SK-N-SH (cell line): Measurements from ENCODE around the gene PCLO. TPM values are rescaled to one million over a fixed set of nuclear protein-coding genes. Genes with fewer than 3 reads are reported as not detected.

Experiments used
- CTCF ChIA-PET: fragments of 300-600, 350-600 bp; formaldehyde crosslinking; extraction: SDS; loops from one replicate; lab custom pipeline; 2021; lab: Yijun Ruan, JAX
- POLR2A ChIA-PET: fragments of 350-600 bp; sonication (Branson Sonifier 250); formaldehyde crosslinking; extraction: SDS; loops from one replicate; lab custom pipeline; 2020; ENCODE audit warnings: antibody characterized with exemption, inconsistent platforms; lab: Yijun Ruan, JAX
- DNase-seq: peaks from one replicate; pipeline ENCODE4 v3.0.0; 2012
- H2AFZ ChIP-seq: fragments of 200-600 bp; sonication (generic); 2 replicates; pipeline ENCODE4 v1.8.1; 2016; ENCODE audit warnings: antibody characterized with exemption, mild to moderate bottlenecking, low read depth
- H3F3A ChIP-seq: fragments of 200-600 bp; sonication (generic); replicated peaks from 2 replicates; pipeline ENCODE3; 2016; ENCODE audit warnings: antibody characterized with exemption, mild to moderate bottlenecking; ENCODE audit not compliant: insufficient read depth
- H3K27ac ChIP-seq, 2 experiments: fragments of 200-500 bp in 1 of 2; fragments of 200-600 bp in 1 of 2; sonication (Bioruptor generic) in 1 of 2; sonication (generic), shearing (Covaris generic) in 1 of 2; 2 replicates each; pipeline versions ENCODE4 v1.5.1 to v1.6.1; 2014 to 2016; ENCODE audit warnings: low read depth in 2 of 2, inconsistent platforms in 1 of 2, low read length in 1 of 2, mild to moderate bottlenecking in 1 of 2, mixed read lengths in 1 of 2
- H3K27me3 ChIP-seq: fragments of 200-600 bp; sonication (generic), shearing (Covaris generic); 2 replicates; pipeline ENCODE4 v1.6.1; 2016; ENCODE audit warnings: mixed run types; ENCODE audit not compliant: insufficient read depth
- H3K36me3 ChIP-seq, 2 experiments: fragments of 200-500 bp in 1 of 2; fragments of 200-600 bp in 1 of 2; sonication (Bioruptor generic) in 1 of 2; sonication (generic) in 1 of 2; replicated peaks in 1 of 2; 2 replicates each; pipeline versions ENCODE3 to v1.5.1; 2014 to 2016; ENCODE audit warnings: low read length in 1 of 2, mild to moderate bottlenecking in 1 of 2; ENCODE audit not compliant: insufficient read depth in 2 of 2, control insufficient read depth in 1 of 2
- H3K4me1 ChIP-seq, 2 experiments: fragments of 200-500 bp in 1 of 2; fragments of 200-600 bp in 1 of 2; sonication (Bioruptor generic) in 1 of 2; sonication (generic), shearing (Covaris generic) in 1 of 2; 2 replicates each; pipeline versions ENCODE4 v1.5.1 to v1.6.1; 2014 to 2016; ENCODE audit warnings: low read depth in 1 of 2, low read length in 1 of 2, mixed run types in 1 of 2; ENCODE audit not compliant: insufficient read depth in 2 of 2, control insufficient read depth in 1 of 2
- H3K4me2 ChIP-seq: fragments of 200-600 bp; sonication (generic), shearing (Covaris generic); 2 replicates; pipeline ENCODE4 v1.6.1; 2017; ENCODE audit warnings: mixed run types
- H3K4me3 ChIP-seq, 2 experiments: fragments of 200-500 bp in 1 of 2; fragments of 200-600 bp in 1 of 2; sonication (Bioruptor generic) in 1 of 2; sonication (generic), shearing (Covaris generic) in 1 of 2; 2 replicates each; pipeline versions ENCODE4 v1.5.1 to v1.8.1; 2014 to 2016; ENCODE audit warnings: low read depth in 2 of 2, inconsistent platforms in 1 of 2, low read length in 1 of 2, mild to moderate bottlenecking in 1 of 2, mixed read lengths in 1 of 2, moderate library complexity in 1 of 2
- H3K79me2 ChIP-seq: fragments of 200-600 bp; sonication (generic); 2 replicates; pipeline ENCODE4 v1.8.1; 2017; ENCODE audit warnings: mild to moderate bottlenecking; ENCODE audit not compliant: insufficient read depth
- H3K9ac ChIP-seq: fragments of 200-600 bp; sonication (generic); 2 replicates; pipeline ENCODE4 v1.6.1; 2017; ENCODE audit warnings: mixed run types
- H3K9me2 ChIP-seq: fragments of 200-600 bp; sonication (generic); 2 replicates; pipeline ENCODE4 v1.6.1; 2017; ENCODE audit warnings: mixed run types
- H3K9me3 ChIP-seq: fragments of 200-600 bp; sonication (generic); 2 replicates; pipeline ENCODE4 v1.6.1; 2017; ENCODE audit warnings: mixed run types, mild to moderate bottlenecking, moderate library complexity
- H4K20me1 ChIP-seq: fragments of 200-600 bp; sonication (generic); 2 replicates; pipeline ENCODE4 v1.6.1; 2017; ENCODE audit warnings: mild to moderate bottlenecking, mixed run types; ENCODE audit not compliant: insufficient read depth
- CHD2 ChIP-seq: fragments of 150-350 bp; IDR thresholded peaks from 2 replicates; pipeline ENCODE4 v1.6.1; 2018; ENCODE audit warnings: low read length; ENCODE audit not compliant: partially characterized antibody
- ELF1 ChIP-seq: IDR thresholded peaks from 2 replicates; pipeline ENCODE4 v1.4.0; 2012
- FOSL2 ChIP-seq: IDR thresholded peaks from 2 replicates; pipeline ENCODE4 v1.4.0; 2012; ENCODE audit warnings: low read depth, mild to moderate bottlenecking, moderate library complexity, borderline replicate concordance
- FOXJ3 ChIP-seq: sonication (generic); formaldehyde crosslinking; IDR thresholded peaks from 2 replicates; pipeline ENCODE4 v1.5.1; 2020; ENCODE audit warnings: mild to moderate bottlenecking, missing genetic modification reagents
- FOXM1 ChIP-seq: IDR thresholded peaks from 2 replicates; pipeline ENCODE4 v1.4.0; 2012; ENCODE audit warnings: low read depth, mild to moderate bottlenecking
- GABPA ChIP-seq: IDR thresholded peaks from 2 replicates; pipeline ENCODE4 v1.4.0; 2012; ENCODE audit warnings: low read depth, mild to moderate bottlenecking
- GATA2 ChIP-seq: sonication (generic); formaldehyde crosslinking; IDR thresholded peaks from 2 replicates; pipeline ENCODE4 v1.5.0; 2020; ENCODE audit warnings: mild to moderate bottlenecking, missing genetic modification reagents
- JUND ChIP-seq: IDR thresholded peaks from 2 replicates; pipeline ENCODE4 v1.4.0; 2012
- MEF2A ChIP-seq: IDR thresholded peaks from 2 replicates; pipeline ENCODE4 v1.4.0; 2012; ENCODE audit warnings: low read depth, borderline replicate concordance
- MXI1 ChIP-seq: IDR thresholded peaks from 2 replicates; pipeline ENCODE4 v1.6.1; 2012; ENCODE audit warnings: mild to moderate bottlenecking, low read depth, low read length, improper control_type of control experiment
- NRF1 ChIP-seq: IDR thresholded peaks from 2 replicates; pipeline ENCODE4 v1.6.1; 2012; ENCODE audit warnings: low read depth, mild to moderate bottlenecking, low read length
- RAD21 ChIP-seq: IDR thresholded peaks from 2 replicates; pipeline ENCODE4 v1.6.1; 2012; ENCODE audit warnings: mild to moderate bottlenecking, low read length
- RFX5 ChIP-seq: IDR thresholded peaks from 2 replicates; pipeline ENCODE4 v1.6.1; 2012; ENCODE audit warnings: mild to moderate bottlenecking, improper control_type of control experiment, low read length
- RXRA ChIP-seq: IDR thresholded peaks from 2 replicates; pipeline ENCODE4 v1.4.0; 2012; ENCODE audit warnings: low read depth, mild to moderate bottlenecking, borderline replicate concordance
- SIN3A ChIP-seq: IDR thresholded peaks from 2 replicates; pipeline ENCODE4 v1.6.1; 2012; ENCODE audit warnings: low read depth, mild to moderate bottlenecking, low read length, moderate library complexity, borderline replicate concordance
- TAF1 ChIP-seq: IDR thresholded peaks from 2 replicates; pipeline ENCODE4 v1.6.1; 2012; ENCODE audit warnings: low read depth, mild to moderate bottlenecking, low read length, moderate library complexity, borderline replicate concordance
- TCF12 ChIP-seq: IDR thresholded peaks from 2 replicates; pipeline ENCODE4 v1.4.0; 2012
- TEAD4 ChIP-seq: IDR thresholded peaks from 2 replicates; pipeline ENCODE4 v1.4.0; 2012; ENCODE audit warnings: mild to moderate bottlenecking, borderline replicate concordance; ENCODE audit not compliant: insufficient read depth
- YY1 ChIP-seq: IDR thresholded peaks from 2 replicates; pipeline ENCODE4 v1.4.0; 2012; ENCODE audit warnings: low read depth, mild to moderate bottlenecking
- WGBS: methylation state at CpG from one replicate; pipeline ENCODE4 v1.1.6; 2017; ENCODE audit warnings: low lambda C conversion rate; 5-methylcytosine and 5-hydroxymethylcytosine counted together
- polyA plus RNA-seq, 3 experiments: library from polyadenylated mRNA; depleted of rRNA; stranded (reverse); fragments of >200 nt; gene quantifications; 2 replicates each; pipeline ENCODE4 v1.2.3, GENCODE V29; 2012
- TF ChIP-seq, protein P1 (sequence below): IDR thresholded peaks from 2 replicates; pipeline ENCODE4 v1.4.0; 2012; ENCODE audit warnings: low read depth
- TF ChIP-seq, protein P2 (sequence below): fragments of 150-350 bp; IDR thresholded peaks from 2 replicates; pipeline ENCODE4 v1.6.1; 2016; ENCODE audit warnings: mild to moderate bottlenecking, low read depth, low read length
- TF ChIP-seq, protein P3 (sequence below): IDR thresholded peaks from 2 replicates; pipeline ENCODE4 v1.4.0; 2012; ENCODE audit warnings: low read depth, borderline replicate concordance

PCLO gene
- polyA plus RNA-seq, 1 of the 3 experiments (the other 2 are of a cell fraction) = 0.51 TPM

DNA sequence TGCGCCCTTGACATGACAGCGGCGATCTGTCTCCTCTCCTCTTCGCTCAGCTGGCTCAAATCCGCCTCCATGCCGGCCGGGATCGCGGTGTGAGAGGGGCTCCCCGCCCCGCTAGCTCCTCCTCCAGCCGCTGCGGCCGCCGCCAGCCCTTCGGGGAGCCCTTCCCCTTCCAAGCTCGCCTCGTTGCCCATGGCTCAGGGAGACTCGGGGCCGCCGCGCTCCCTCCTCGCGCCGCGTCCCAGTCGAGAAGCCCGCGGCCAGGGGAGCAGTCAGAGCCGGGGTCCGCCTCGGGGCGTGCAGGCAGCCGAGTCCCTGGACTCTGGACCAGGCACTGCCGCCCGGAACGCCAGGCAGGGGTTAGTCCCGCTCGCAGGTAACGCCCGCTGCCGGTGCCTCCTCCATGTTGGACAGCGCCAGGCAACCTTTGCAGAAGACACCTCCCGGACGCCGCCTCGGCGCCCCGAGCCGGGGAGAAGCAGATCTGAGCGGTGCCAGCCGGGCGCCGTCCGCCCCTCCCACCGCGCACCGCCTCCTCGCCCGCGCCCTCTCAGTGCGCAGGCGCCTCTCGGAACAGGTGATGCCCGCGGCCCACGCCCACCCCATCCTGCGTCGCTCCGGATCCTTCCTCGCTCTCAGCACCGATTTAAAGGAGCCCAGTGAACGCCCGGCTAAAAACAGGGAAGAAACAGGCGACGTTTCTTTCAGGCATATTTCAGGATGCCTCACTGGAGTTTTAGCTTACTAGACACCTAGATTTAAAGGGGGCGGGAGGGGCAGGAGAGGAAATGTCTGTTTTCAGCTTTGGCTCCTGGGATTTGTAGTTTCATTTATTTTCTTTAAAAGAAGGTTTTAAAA, at the start of gene PCLO (continued):
- peak; percentile 85 for TF ChIP-seq MXI1
- TF ChIP-seq TEAD4 = no peak
- TF ChIP-seq, protein P1, sequence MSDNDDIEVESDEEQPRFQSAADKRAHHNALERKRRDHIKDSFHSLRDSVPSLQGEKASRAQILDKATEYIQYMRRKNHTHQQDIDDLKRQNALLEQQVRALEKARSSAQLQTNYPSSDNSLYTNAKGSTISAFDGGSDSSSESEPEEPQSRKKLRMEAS = no peak; the same call in 1 of the 2 replicates
- TF ChIP-seq TAF1 = no peak; the same call in 1 of the 2 replicates
- TF ChIP-seq, protein P2, sequence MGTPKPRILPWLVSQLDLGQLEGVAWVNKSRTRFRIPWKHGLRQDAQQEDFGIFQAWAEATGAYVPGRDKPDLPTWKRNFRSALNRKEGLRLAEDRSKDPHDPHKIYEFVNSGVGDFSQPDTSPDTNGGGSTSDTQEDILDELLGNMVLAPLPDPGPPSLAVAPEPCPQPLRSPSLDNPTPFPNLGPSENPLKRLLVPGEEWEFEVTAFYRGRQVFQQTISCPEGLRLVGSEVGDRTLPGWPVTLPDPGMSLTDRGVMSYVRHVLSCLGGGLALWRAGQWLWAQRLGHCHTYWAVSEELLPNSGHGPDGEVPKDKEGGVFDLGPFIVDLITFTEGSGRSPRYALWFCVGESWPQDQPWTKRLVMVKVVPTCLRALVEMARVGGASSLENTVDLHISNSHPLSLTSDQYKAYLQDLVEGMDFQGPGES = no peak
- peak; percentile 20; the same call in 1 of the 2 replicates for TF ChIP-seq YY1
- TF ChIP-seq FOXJ3 (CRISPR knock-in tag) = no peak
- peak; percentile 63; the same call in 1 of the 2 replicates for TF ChIP-seq SIN3A
- no peak for TF ChIP-seq FOSL2
- TF ChIP-seq RFX5 = peak; percentile 38
- TF ChIP-seq GATA2 = no peak
- peak; percentile 89 for TF ChIP-seq NRF1

DNA sequence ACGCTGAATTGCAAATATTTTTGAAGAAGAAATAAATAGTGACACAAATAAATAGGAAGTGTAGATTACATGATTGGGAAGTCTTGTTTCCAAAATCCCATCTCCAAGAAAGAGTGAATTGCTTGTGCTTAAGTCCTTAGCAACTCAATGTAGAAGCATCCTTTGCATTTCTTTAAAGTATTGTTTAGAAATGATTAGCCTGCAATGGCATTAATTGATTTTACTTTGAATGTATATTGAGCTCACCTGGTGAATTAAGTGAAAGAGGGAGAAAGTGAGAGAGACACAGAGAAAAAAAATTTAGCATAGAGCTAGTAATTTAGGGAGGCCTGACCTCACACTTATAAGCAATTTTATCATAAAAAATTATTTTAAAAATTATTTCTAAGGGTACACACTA, 49.0 kb upstream of the PCLO start:
- Histone ChIP-seq H3K27ac (no peak overlapping the region), H2AFZ (no peak overlapping the region), H3K9me2 (0 out of 2 replicates have a peak, but pooled peaks cover 3% of the 10 kb centered on the region), H3K9ac (no peak overlapping the region), H3K4me1 (no peaks in the 10 kb centered on the region), H3K27me3 (no peaks in the 10 kb centered on the region), H4K20me1 (no peaks in the 10 kb centered on the region), H3K36me3 (no peaks in the 10 kb centered on the region), H3F3A (no peaks in the 10 kb centered on the region), H3K79me2 (no peaks in the 10 kb centered on the region), H3K4me3 (no peak overlapping the region), H3K4me2 (no peak overlapping the region), H3K9me3 (no peaks in the 10 kb centered on the region)
- no peak for DNase-seq
- ChIA-PET CTCF (interaction anchor here (0.7 kb wide), 1 partner anchor 131 kb away, joined by 3 read pairs; no protein-coding TSS in a partner anchor), POLR2A (no interaction called here)
- TF ChIP-seq GATA2 = no peak
- TF ChIP-seq, protein P3, sequence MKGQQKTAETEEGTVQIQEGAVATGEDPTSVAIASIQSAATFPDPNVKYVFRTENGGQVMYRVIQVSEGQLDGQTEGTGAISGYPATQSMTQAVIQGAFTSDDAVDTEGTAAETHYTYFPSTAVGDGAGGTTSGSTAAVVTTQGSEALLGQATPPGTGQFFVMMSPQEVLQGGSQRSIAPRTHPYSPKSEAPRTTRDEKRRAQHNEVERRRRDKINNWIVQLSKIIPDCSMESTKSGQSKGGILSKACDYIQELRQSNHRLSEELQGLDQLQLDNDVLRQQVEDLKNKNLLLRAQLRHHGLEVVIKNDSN = no peak
- TF ChIP-seq FOXM1 = no peak
- no peak for TF ChIP-seq ELF1
- no peak for TF ChIP-seq MXI1
- no peak for TF ChIP-seq GABPA
- TF ChIP-seq RXRA = no peak
- TF ChIP-seq MEF2A = no peak
- TF ChIP-seq RAD21 = no peak
- TF ChIP-seq RFX5 = no peak
- no peak for TF ChIP-seq JUND
- TF ChIP-seq SIN3A = no peak
- no peak for TF ChIP-seq CHD2
- no peak for TF ChIP-seq TCF12
- TF ChIP-seq YY1 = no peak
- WGBS = 95% methylated on average over 1 of the region's 1 CpG
